ENCODE data around the gene KRTAP5-10.
"Not testable (repeated sequence)": the region's sequence is repeated elsewhere in the genome, so short reads cannot be mapped to it uniquely, and the experiment has no call there.

Gene KRTAP5-10

GRCh38 chr11:71574418-71574817 is 9.1 kb downstream of the KRTAP5-10 start:
- no peak for DNase-seq

- no peak for DNase-seq
These were observed 10.5 kb downstream of the KRTAP5-10 start for GRCh38 chr11:71575723-71576424.

- not testable (repeated sequence) for DNase-seq
These were observed 11.5 kb downstream of the KRTAP5-10 start for GRCh38 chr11:71576688-71577465.

GRCh38 chr11:71577469-71578004 is 12.2 kb downstream of the KRTAP5-10 start:
- DNase-seq, result no peak

GRCh38 chr11:71579513-71579912 is 14.2 kb downstream of the KRTAP5-10 start:
- DNase-seq, result not testable (repeated sequence)

- peak; percentile 69 for DNase-seq
These were observed 15.0 kb downstream of the KRTAP5-10 start for GRCh38 chr11:71580057-71581003.

GRCh38 chr11:71581826-71582225 is 16.5 kb downstream of the KRTAP5-10 start:
- no peak for DNase-seq

GRCh38 chr11:71582309-71582895 is 17.0 kb downstream of the KRTAP5-10 start, which contains the start of gene KRTAP5-11:
TSS of gene KRTAP5-11 (minus strand) at chr11:71582875. CDS start at chr11:71582837, 38 bp downstream.
- no peak for DNase-seq

GRCh38 chr11:71582969-71583368 is 17.6 kb downstream of the KRTAP5-10 start:
- DNase-seq, result not testable (repeated sequence)

GRCh38 chr11:71585673-71586072 is 20.3 kb downstream of the KRTAP5-10 start:
- DNase-seq, result not testable (repeated sequence)

GRCh38 chr11:71588314-71588713 is 23.0 kb downstream of the KRTAP5-10 start:
- not testable (repeated sequence) for DNase-seq

GRCh38 chr11:71588822-71589545 is 23.6 kb downstream of the KRTAP5-10 start:
- DNase-seq, result peak; percentile 85

- not testable (repeated sequence) for DNase-seq
These were observed 24.2 kb downstream of the KRTAP5-10 start for GRCh38 chr11:71589546-71589920.

- not testable (repeated sequence) for DNase-seq
These were observed 37.9 kb downstream of the KRTAP5-10 start for GRCh38 chr11:71603221-71603620.

- DNase-seq, result peak; percentile 69
These were observed 39.6 kb downstream of the KRTAP5-10 start for GRCh38 chr11:71604798-71605488.

GRCh38 chr11:71606853-71607519 is 41.6 kb downstream of the KRTAP5-10 start:
- DNase-seq, result not testable (repeated sequence)

- not testable (repeated sequence) for DNase-seq
These were observed 42.3 kb downstream of the KRTAP5-10 start for GRCh38 chr11:71607520-71608216.

GRCh38 chr11:71608272-71608671 is 42.9 kb downstream of the KRTAP5-10 start:
- DNase-seq, result not testable (repeated sequence)

GRCh38 chr11:71611218-71611910 is 46.0 kb downstream of the KRTAP5-10 start:
- not testable (repeated sequence) for DNase-seq

Measured in activated effector memory CD4-positive, alpha-beta T cell treated with anti-CD3 and anti-CD28 coated beads, Interleukin-2, amount 50 U/mL, for 16 hours (primary cell).